Stomach (tissue), 4 donors: ENCODE results near the gene GPATCH3.

Source experiments
- POLR2A ChIP-seq, 4 donors: fragments of 450-650 bp; IDR thresholded peaks; one replicate each; pipeline ENCODE4 v1.6.1; 2016; ENCODE audit warnings: antibody characterized with exemption in 4 of 4, control low read depth in 2 of 4, mild to moderate bottlenecking in 1 of 4, moderate library complexity in 1 of 4
- POLR2AphosphoS5 ChIP-seq, 3 donors: sonication (generic); formaldehyde crosslinking; IDR thresholded peaks; one replicate each; pipeline ENCODE4 v1.6.1; 2016; ENCODE audit warnings: antibody characterized with exemption in 3 of 3
- TF ChIP-seq, protein P1 (sequence below), 7 experiments: fragments of 450-650 bp in 4 of 7; fragments of 200-600 bp in 3 of 7; sonication (generic) in 3 of 7; IDR thresholded peaks; one replicate each; pipeline ENCODE4 v1.5.1; 2016 to 2019; ENCODE audit warnings: antibody characterized with exemption in 7 of 7, control low read depth in 2 of 7, mild to moderate bottlenecking in 1 of 7

DNA sequence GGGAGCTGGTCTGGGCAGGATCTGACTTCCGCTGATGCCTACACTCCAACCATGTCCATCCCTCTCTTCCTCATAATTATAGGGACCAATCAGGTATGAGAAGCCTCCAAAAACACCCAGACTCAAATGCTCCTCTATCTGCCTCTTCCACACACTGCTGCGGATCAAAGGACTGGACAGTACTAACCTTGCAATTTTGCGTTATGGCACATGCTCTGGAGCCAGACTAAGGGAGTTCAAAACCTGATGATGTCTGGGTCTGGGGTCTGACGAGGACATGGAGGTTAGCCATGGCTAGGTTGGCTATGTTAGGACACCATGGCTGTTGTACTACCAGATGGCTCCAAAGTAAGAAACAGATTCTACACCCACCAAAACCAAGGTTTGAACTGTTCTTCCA lies 20.5 kb downstream of the GPATCH3 start:
- TF ChIP-seq, protein P1, sequence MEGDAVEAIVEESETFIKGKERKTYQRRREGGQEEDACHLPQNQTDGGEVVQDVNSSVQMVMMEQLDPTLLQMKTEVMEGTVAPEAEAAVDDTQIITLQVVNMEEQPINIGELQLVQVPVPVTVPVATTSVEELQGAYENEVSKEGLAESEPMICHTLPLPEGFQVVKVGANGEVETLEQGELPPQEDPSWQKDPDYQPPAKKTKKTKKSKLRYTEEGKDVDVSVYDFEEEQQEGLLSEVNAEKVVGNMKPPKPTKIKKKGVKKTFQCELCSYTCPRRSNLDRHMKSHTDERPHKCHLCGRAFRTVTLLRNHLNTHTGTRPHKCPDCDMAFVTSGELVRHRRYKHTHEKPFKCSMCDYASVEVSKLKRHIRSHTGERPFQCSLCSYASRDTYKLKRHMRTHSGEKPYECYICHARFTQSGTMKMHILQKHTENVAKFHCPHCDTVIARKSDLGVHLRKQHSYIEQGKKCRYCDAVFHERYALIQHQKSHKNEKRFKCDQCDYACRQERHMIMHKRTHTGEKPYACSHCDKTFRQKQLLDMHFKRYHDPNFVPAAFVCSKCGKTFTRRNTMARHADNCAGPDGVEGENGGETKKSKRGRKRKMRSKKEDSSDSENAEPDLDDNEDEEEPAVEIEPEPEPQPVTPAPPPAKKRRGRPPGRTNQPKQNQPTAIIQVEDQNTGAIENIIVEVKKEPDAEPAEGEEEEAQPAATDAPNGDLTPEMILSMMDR (IDR thresholded peaks at IDR 0.05): no peak
- no peak for TF ChIP-seq POLR2A (IDR thresholded peaks at IDR 0.05)
- no peak for TF ChIP-seq POLR2AphosphoS5 (IDR thresholded peaks at IDR 0.05)
